ENCODE measurements around the gene ZNF668. TPM values are rescaled to one million over a fixed set of nuclear protein-coding genes. Genes with fewer than 3 reads are reported as not detected.
A peak's percentile ranks its signal among the peaks of the same experiment; 100 is the strongest.
"Not testable (repeated sequence)": the region's sequence is repeated elsewhere in the genome, so short reads cannot be mapped to it uniquely, and the experiment has no call there.

Gene ZNF668
- total and polyA plus RNA-seq, 3 experiments from 2014 or later: 8.7 to 20.5 (median 15.9) TPM

DNA sequence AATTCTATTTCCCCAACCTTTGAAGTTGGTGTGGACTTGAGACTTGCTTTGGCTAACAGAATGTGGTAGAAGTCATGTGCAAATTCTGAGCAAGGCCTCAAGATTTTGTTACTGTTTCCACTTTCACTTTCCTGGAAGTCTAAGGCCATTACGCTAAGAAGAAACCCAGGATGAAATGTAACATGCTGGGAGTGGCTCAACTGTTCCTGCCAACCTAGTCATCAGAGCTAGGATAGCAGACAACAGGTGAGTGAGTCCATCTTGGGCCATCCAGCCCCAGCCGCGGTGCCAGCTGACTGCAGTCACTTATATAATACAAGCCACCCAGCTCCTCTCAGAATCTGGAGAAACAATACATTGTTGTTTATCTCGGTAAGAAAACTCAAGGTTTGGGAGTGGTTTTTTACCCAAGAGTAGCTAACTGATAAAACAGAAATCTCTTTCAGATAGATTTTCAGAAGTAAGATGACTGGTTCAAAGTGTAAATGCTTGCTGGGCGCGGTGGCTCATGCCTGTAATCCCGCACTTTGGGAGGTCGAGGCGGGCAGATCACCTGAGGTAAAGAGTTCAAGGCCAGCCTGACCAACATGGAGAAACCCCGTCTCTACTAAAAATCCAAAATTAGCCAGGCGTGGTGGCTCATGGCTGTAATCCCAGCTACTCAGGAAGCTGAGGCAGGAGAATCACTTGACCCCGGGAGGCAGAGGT, 51.3 kb downstream of the ZNF668 start:
- Histone ChIP-seq H3K9me3 (ENCODE audit: low read length) (no peaks in the 10 kb centered on the region), H3K27me3 (ENCODE audit: insufficient read depth, low read length, poor library complexity, severe bottlenecking) (no peaks in the 10 kb centered on the region), H3K4me1 (ENCODE audit: insufficient read depth, low read length) (no peaks in the 10 kb centered on the region), H3K27ac (ENCODE audit: low read depth, low read length) (no peak overlapping the region), H3K36me3 (ENCODE audit: insufficient read depth, low read length) (no peaks in the 10 kb centered on the region), H3K4me3 (ENCODE audit: low read length) (no peak overlapping the region)
- no peak for DNase-seq
- H3K36me3 Mint-ChIP-seq: no peaks in the 10 kb centered on the region
- no peaks in the 10 kb centered on the region for H3K9me3 Mint-ChIP-seq
- H3K27me3 Mint-ChIP-seq: peaks cover 0 to 3% of the 10 kb centered on the region in 2 donors
- no peaks in the 10 kb centered on the region for H3K4me1 Mint-ChIP-seq
- POLR2A ChIA-PET: no interaction called here
- peak overlapping the region in 1 of 8 donors; percentile 46 for H3K27ac Mint-ChIP-seq
- CTCF ChIA-PET: interaction anchor here (1.0 kb wide), 1 partner anchor 20 kb away, joined by 3 read pairs; no protein-coding TSS in a partner anchor
- H3K4me3 Mint-ChIP-seq: no peak overlapping the region

DNA sequence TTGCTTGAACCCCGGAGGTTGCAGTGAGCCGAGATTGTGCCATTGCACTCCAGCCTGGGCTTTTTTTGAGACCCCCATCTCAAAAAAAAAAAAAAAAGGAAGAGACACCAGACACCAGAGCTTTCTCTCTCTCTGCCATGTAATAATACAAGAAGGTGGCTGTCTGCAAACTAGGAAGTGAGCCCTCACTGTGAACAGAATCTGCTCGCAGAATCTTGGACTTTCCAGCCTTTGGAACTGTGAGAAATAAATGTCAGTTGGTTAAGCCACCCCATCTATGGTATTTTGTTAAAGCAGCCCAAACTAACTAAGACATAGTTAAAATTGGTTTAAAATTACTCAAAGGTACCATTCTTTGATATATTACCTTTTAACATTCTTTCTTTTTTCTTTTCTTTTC, 53.5 kb downstream of the ZNF668 start:
- CTCF ChIA-PET: no interaction called here
- H3K27ac Mint-ChIP-seq: no peak overlapping the region

DNA sequence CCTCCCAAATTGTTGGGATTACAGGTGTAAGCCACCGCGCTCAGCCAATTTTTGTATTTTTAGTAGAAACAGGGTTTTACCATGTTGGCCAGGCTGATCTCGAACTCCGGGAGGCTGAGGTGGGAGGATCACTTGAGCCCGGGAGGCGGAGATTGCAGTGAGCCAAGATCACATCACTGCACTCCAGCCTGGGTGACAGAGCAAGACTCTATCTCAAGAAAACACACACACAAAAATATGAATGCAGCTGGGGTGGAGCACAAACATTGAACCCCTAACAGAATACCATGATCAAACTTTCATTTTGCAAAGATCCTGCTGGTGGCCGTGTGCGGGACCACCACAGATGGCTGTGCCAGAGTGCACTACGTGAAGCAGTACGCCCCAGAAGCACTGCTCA, 56.3 kb downstream of the ZNF668 start:
- H3K27me3 ChIP-seq (ENCODE audit: insufficient read depth, low read length, poor library complexity, severe bottlenecking); H3K4me1 Mint-ChIP-seq; H3K4me1 ChIP-seq (ENCODE audit: insufficient read depth, low read length); H3K4me3 Mint-ChIP-seq; CTCF ChIA-PET; POLR2A ChIA-PET; H3K27ac ChIP-seq (ENCODE audit: low read depth, low read length); H3K4me3 ChIP-seq (ENCODE audit: low read length); H3K36me3 ChIP-seq (ENCODE audit: insufficient read depth, low read length); H3K9me3 ChIP-seq (ENCODE audit: low read length); H3K9me3 Mint-ChIP-seq; H3K27ac Mint-ChIP-seq; DNase-seq; H3K36me3 Mint-ChIP-seq: not testable (repeated sequence)
- H3K27me3 Mint-ChIP-seq: peaks cover 9 to 24% of the 10 kb centered on the region in 2 donors

More for the DNA sequence above, 53.5 kb downstream of the ZNF668 start:
- no peaks in the 10 kb centered on the region for H3K9me3 ChIP-seq (ENCODE audit: low read length)
- POLR2A ChIA-PET: no interaction called here
- H3K36me3 ChIP-seq (ENCODE audit: insufficient read depth, low read length): no peaks in the 10 kb centered on the region
- no peaks in the 10 kb centered on the region for H3K27me3 ChIP-seq (ENCODE audit: insufficient read depth, low read length, poor library complexity, severe bottlenecking)
- no peaks in the 10 kb centered on the region for H3K4me1 Mint-ChIP-seq
- H3K27ac ChIP-seq (ENCODE audit: low read depth, low read length): no peak overlapping the region
- no peak overlapping the region for H3K4me3 Mint-ChIP-seq
- no peaks in the 10 kb centered on the region for H3K4me1 ChIP-seq (ENCODE audit: insufficient read depth, low read length)
- no peaks in the 10 kb centered on the region for H3K9me3 Mint-ChIP-seq
- H3K36me3 Mint-ChIP-seq: no peaks in the 10 kb centered on the region
- no peak for DNase-seq
- no peak overlapping the region for H3K4me3 ChIP-seq (ENCODE audit: low read length)
- H3K27me3 Mint-ChIP-seq: peaks cover under 1 to 8% of the 10 kb centered on the region in 2 donors

DNA sequence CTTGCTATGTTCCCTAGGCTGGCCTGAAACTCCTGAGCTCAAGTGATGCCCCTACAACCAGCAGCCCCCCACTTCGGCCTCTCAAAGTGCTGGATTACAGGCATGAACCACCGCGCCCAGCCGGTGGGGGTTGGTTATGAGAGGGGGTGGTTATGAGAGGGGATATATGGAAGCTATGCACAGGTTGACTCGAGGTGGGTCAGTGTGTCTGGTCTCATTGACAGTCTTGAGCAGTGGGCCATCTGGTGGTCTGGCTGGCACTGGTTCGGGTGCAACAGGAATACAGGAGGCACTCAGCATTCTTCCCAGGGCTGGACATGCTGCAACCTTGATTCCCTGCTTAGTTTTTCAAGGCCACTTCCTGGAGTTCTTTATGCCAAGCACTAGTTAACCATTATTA, 58.0 kb downstream of the ZNF668 start:
- Mint-ChIP-seq H3K27ac (no peak overlapping the region), H3K36me3 (no peaks in the 10 kb centered on the region)

GRCh38 chr16:31013292-31013691, 60.7 kb downstream of the ZNF668 start:
- H3K4me1 ChIP-seq (ENCODE audit: insufficient read depth, low read length); H3K27ac Mint-ChIP-seq; H3K36me3 Mint-ChIP-seq; H3K9me3 Mint-ChIP-seq; H3K9me3 ChIP-seq (ENCODE audit: low read length); CTCF ChIA-PET; DNase-seq; H3K4me3 ChIP-seq (ENCODE audit: low read length); H3K36me3 ChIP-seq (ENCODE audit: insufficient read depth, low read length); POLR2A ChIA-PET; H3K27me3 ChIP-seq (ENCODE audit: insufficient read depth, low read length, poor library complexity, severe bottlenecking); H3K27ac ChIP-seq (ENCODE audit: low read depth, low read length): not testable (repeated sequence)
- H3K4me3 Mint-ChIP-seq: peak overlapping the region in 1 of 7 donors; percentile 63
- peaks cover 29 to 47% of the 10 kb centered on the region in 2 donors for H3K27me3 Mint-ChIP-seq
- peaks cover 10 to 20% (median 14%) of the 10 kb centered on the region in 3 donors for H3K4me1 Mint-ChIP-seq

More for the DNA sequence above, 58.0 kb downstream of the ZNF668 start:
- ChIA-PET CTCF (no interaction called here), POLR2A (no interaction called here)
- Histone ChIP-seq H3K36me3 (ENCODE audit: insufficient read depth, low read length) (no peaks in the 10 kb centered on the region), H3K27ac (ENCODE audit: low read depth, low read length) (no peak overlapping the region), H3K4me3 (ENCODE audit: low read length) (no peak overlapping the region), H3K27me3 (ENCODE audit: insufficient read depth, low read length, poor library complexity, severe bottlenecking) (peaks cover 6% of the 10 kb centered on the region), H3K4me1 (ENCODE audit: insufficient read depth, low read length) (peaks cover 2% of the 10 kb centered on the region), H3K9me3 (ENCODE audit: low read length) (no peaks in the 10 kb centered on the region)
- Mint-ChIP-seq H3K4me1 (peaks cover 5 to 12% (median 6%) of the 10 kb centered on the region in 3 donors), H3K9me3 (no peaks in the 10 kb centered on the region), H3K4me3 (no peak overlapping the region), H3K27me3 (peaks cover 22 to 38% of the 10 kb centered on the region in 2 donors)
- DNase-seq: no peak

GRCh38 chr16:31011815-31012214, 62.2 kb downstream of the ZNF668 start:
- peaks cover 29 to 44% of the 10 kb centered on the region in 2 donors for H3K27me3 Mint-ChIP-seq
- H3K4me1 Mint-ChIP-seq: peaks cover 10 to 20% (median 14%) of the 10 kb centered on the region in 3 donors
- H3K9me3 ChIP-seq (ENCODE audit: low read length); DNase-seq; H3K36me3 ChIP-seq (ENCODE audit: insufficient read depth, low read length); H3K9me3 Mint-ChIP-seq; POLR2A ChIA-PET; H3K27ac ChIP-seq (ENCODE audit: low read depth, low read length); H3K4me3 ChIP-seq (ENCODE audit: low read length); CTCF ChIA-PET; H3K27me3 ChIP-seq (ENCODE audit: insufficient read depth, low read length, poor library complexity, severe bottlenecking); H3K4me1 ChIP-seq (ENCODE audit: insufficient read depth, low read length); H3K36me3 Mint-ChIP-seq: not testable (repeated sequence)
- peak overlapping the region in 1 of 8 donors; percentile 66 for H3K27ac Mint-ChIP-seq
- H3K4me3 Mint-ChIP-seq: peak overlapping the region; percentile 30 to 82 (median 70)

Other genes with a start within 250 kb of the ZNF668 start
- gene BCL7C, start 180.2 kb downstream of the ZNF668 start, total RNA-seq: 10 to 100 TPM; 31.7 to 35.0 TPM
- 52.3 TPM for gene BCL7C, start 180.2 kb downstream of the ZNF668 start, polyA plus RNA-seq
- under 1 TPM in 1 of 2 experiments, not detected in 1; 0.33 TPM for gene CTF1, start 177.6 kb downstream of the ZNF668 start, total RNA-seq
- not detected for gene CTF1, start 177.6 kb downstream of the ZNF668 start, polyA plus RNA-seq
- gene FBXL19, start 150.7 kb downstream of the ZNF668 start, total RNA-seq: 10 to 100 TPM; 28.7 to 29.2 TPM
- 0.25 TPM for gene FBXL19, start 150.7 kb downstream of the ZNF668 start, polyA plus RNA-seq
- gene ORAI3, start 125.2 kb downstream of the ZNF668 start, total RNA-seq: 1 to 10 TPM; 8.5 to 8.8 TPM
- gene ORAI3, start 125.2 kb downstream of the ZNF668 start, polyA plus RNA-seq: 25.8 TPM
- gene SETD1A, start 116.5 kb downstream of the ZNF668 start, total RNA-seq: 10 to 100 TPM; 24.7 to 28.8 TPM
- gene SETD1A, start 116.5 kb downstream of the ZNF668 start, polyA plus RNA-seq: 2.6 TPM
- 1 to 10 TPM; 1.6 to 2.1 TPM for gene HSD3B7, start 89.0 kb downstream of the ZNF668 start, total RNA-seq
- gene HSD3B7, start 89.0 kb downstream of the ZNF668 start, polyA plus RNA-seq: not detected
- gene STX1B, start 63.6 kb downstream of the ZNF668 start, total RNA-seq: under 1 TPM; 0.40 to 0.79 TPM
- 0.03 TPM for gene STX1B, start 63.6 kb downstream of the ZNF668 start, polyA plus RNA-seq
- gene STX4, start 40.7 kb downstream of the ZNF668 start, total RNA-seq: 10 to 100 TPM; 53.0 to 55.0 TPM
- gene STX4, start 40.7 kb downstream of the ZNF668 start, polyA plus RNA-seq: 34.5 TPM
- gene ZNF646, start 182 bp upstream of the ZNF668 start, total RNA-seq: 10 to 100 TPM; 23.4 to 25.9 TPM
- gene ZNF646, start 182 bp upstream of the ZNF668 start, polyA plus RNA-seq: 9.3 TPM
- gene PRSS53, start 14.7 kb upstream of the ZNF668 start, total RNA-seq: 1 to 10 TPM; 3.3 to 4.6 TPM
- 0.59 TPM for gene PRSS53, start 14.7 kb upstream of the ZNF668 start, polyA plus RNA-seq
- 10 to 100 TPM; 66.0 to 74.3 TPM for gene VKORC1, start 20.6 kb upstream of the ZNF668 start, total RNA-seq
- 124 TPM for gene VKORC1, start 20.6 kb upstream of the ZNF668 start, polyA plus RNA-seq
- 10 to 100 TPM; 40.0 to 42.5 TPM for gene BCKDK, start 34.1 kb upstream of the ZNF668 start, total RNA-seq
- 29.4 TPM for gene BCKDK, start 34.1 kb upstream of the ZNF668 start, polyA plus RNA-seq
- gene KAT8, start 43.4 kb upstream of the ZNF668 start, total RNA-seq: 10 to 100 TPM; 56.1 to 58.6 TPM
- gene KAT8, start 43.4 kb upstream of the ZNF668 start, polyA plus RNA-seq: 67.3 TPM
- not detected for gene PRSS8, start 61.5 kb upstream of the ZNF668 start, total RNA-seq
- gene PRSS8, start 61.5 kb upstream of the ZNF668 start, polyA plus RNA-seq: not detected
- gene PRSS36, start 75.8 kb upstream of the ZNF668 start, total RNA-seq: under 1 TPM; 0.44 to 0.61 TPM
- gene PRSS36, start 75.8 kb upstream of the ZNF668 start, polyA plus RNA-seq: 3.1 TPM
- 100 to 1,000 TPM; 621 to 671 TPM for gene FUS, start 105.9 kb upstream of the ZNF668 start, total RNA-seq
- gene FUS, start 105.9 kb upstream of the ZNF668 start, polyA plus RNA-seq: 163 TPM
- gene PYCARD, start 128.5 kb upstream of the ZNF668 start, total RNA-seq: 1 to 10 TPM; 4.5 to 5.9 TPM
- gene PYCARD, start 128.5 kb upstream of the ZNF668 start, polyA plus RNA-seq: 77.8 TPM
- not detected for gene TRIM72, start 139.9 kb upstream of the ZNF668 start, total RNA-seq
- not detected for gene TRIM72, start 139.9 kb upstream of the ZNF668 start, polyA plus RNA-seq
- not detected for gene PYDC1, start 142.9 kb upstream of the ZNF668 start, total RNA-seq
- not detected for gene PYDC1, start 142.9 kb upstream of the ZNF668 start, polyA plus RNA-seq
- gene ITGAM, start 185.7 kb upstream of the ZNF668 start, total RNA-seq: 1 to 10 TPM; 1.7 to 1.8 TPM
- 23.3 TPM for gene ITGAM, start 185.7 kb upstream of the ZNF668 start, polyA plus RNA-seq

All from CD8-positive, alpha-beta memory T cell (primary cell).